ENCODE measurements around the gene TBXA2R. TPM values are rescaled to one million over a fixed set of nuclear protein-coding genes. Genes with fewer than 3 reads are reported as not detected.

Gene TBXA2R
- polyA plus RNA-seq, 1 donor (not counting 4 experiments of a cell fraction or from before 2014, with no cell fraction given), result not detected

- Histone ChIP-seq H3K79me2 (ENCODE audit: control insufficient read depth, insufficient read depth, low read length) (no peaks in the 10 kb centered on the region), H3K27ac (ENCODE audit: control insufficient read depth, insufficient read depth, low read length) (no peak overlapping the region), H3K36me3 (ENCODE audit: control insufficient read depth in 2 of 2, extremely low read depth in 1 of 2, insufficient read depth in 2 of 2, low read length in 2 of 2) (no peaks in the 10 kb centered on the region), H2AFZ (ENCODE audit: control insufficient read depth, low read length) (no peak overlapping the region), H3K4me1 (ENCODE audit: control insufficient read depth, extremely low read depth, insufficient read depth, low read length) (no peaks in the 10 kb centered on the region), H3K9me3 (ENCODE audit: control insufficient read depth, low read depth, low read length) (no peaks in the 10 kb centered on the region), H3K9me1 (ENCODE audit: control insufficient read depth, extremely low read depth, insufficient read depth, low read length) (no peaks in the 10 kb centered on the region), H4K20me1 (ENCODE audit: control insufficient read depth, extremely low read depth, insufficient read depth, low read length) (no peaks in the 10 kb centered on the region), H3K9ac (ENCODE audit: control insufficient read depth, extremely low read depth, insufficient read depth, low read length) (no peak overlapping the region), H3K27me3 (ENCODE audit: control insufficient read depth, extremely low read depth, insufficient read depth, low read length) (peaks cover 14% of the 10 kb centered on the region), H3K4me2 (ENCODE audit: control insufficient read depth, extremely low read depth, insufficient read depth, low read depth, low read length) (no peak overlapping the region), H3K4me3 (ENCODE audit: control insufficient read depth in 2 of 3, extremely low read depth in 1 of 3, insufficient read depth in 2 of 3, low read depth in 1 of 3, low read length in 3 of 3) (no peak overlapping the region)
- no peak for TF ChIP-seq CTCF (optimal IDR thresholded peaks at IDR 0.05 in 1 of 3, IDR thresholded peaks at IDR 0.05 in 1 of 3, conservative IDR thresholded peaks at IDR 0.05 in 1 of 3; ENCODE audit: extremely low read depth in 1 of 3, insufficient read depth in 2 of 3, low read length in 3 of 3)
- TF ChIP-seq EZH2 (IDR thresholded peaks at IDR 0.05; ENCODE audit: low read length), result no peak
- dilution Hi-C loops (cut with MboI; ENCODE audit: extremely low pct_ligation_motif_present, low sequenced_read_pairs), result no loop called here
- FAIRE-seq, result no peak
- DNase-seq (ENCODE audit: low read depth, low spot score), result no peak
Measured at GRCh38 chr19:3593156-3593555, 13.5 kb downstream of the TBXA2R start.

GRCh38 chr19:3591876-3592613 is 14.6 kb downstream of the TBXA2R start:
- no peaks in the 10 kb centered on the region for H3K9me3 ChIP-seq (ENCODE audit: control insufficient read depth, low read depth, low read length)
- H3K9ac ChIP-seq (ENCODE audit: control insufficient read depth, extremely low read depth, insufficient read depth, low read length), result no peak overlapping the region
- no peaks in the 10 kb centered on the region for H4K20me1 ChIP-seq (ENCODE audit: control insufficient read depth, extremely low read depth, insufficient read depth, low read length)
- no peak overlapping the region for H3K27ac ChIP-seq (ENCODE audit: control insufficient read depth, insufficient read depth, low read length)
- no peaks in the 10 kb centered on the region for H3K79me2 ChIP-seq (ENCODE audit: control insufficient read depth, insufficient read depth, low read length)
- no peak overlapping the region for H3K4me2 ChIP-seq (ENCODE audit: control insufficient read depth, extremely low read depth, insufficient read depth, low read depth, low read length)
- TF ChIP-seq CTCF (optimal IDR thresholded peaks at IDR 0.05 in 1 of 3, IDR thresholded peaks at IDR 0.05 in 1 of 3, conservative IDR thresholded peaks at IDR 0.05 in 1 of 3; ENCODE audit: extremely low read depth in 1 of 3, insufficient read depth in 2 of 3, low read length in 3 of 3) (no peak), EZH2 (IDR thresholded peaks at IDR 0.05; ENCODE audit: low read length) (no peak)
- H3K4me3 ChIP-seq (ENCODE audit: control insufficient read depth in 2 of 3, extremely low read depth in 1 of 3, insufficient read depth in 2 of 3, low read depth in 1 of 3, low read length in 3 of 3), result no peak overlapping the region
- H3K4me1 ChIP-seq (ENCODE audit: control insufficient read depth, extremely low read depth, insufficient read depth, low read length), result no peaks in the 10 kb centered on the region
- H2AFZ ChIP-seq (ENCODE audit: control insufficient read depth, low read length), result no peak overlapping the region
- DNase-seq (ENCODE audit: low read depth, low spot score) (no peak), FAIRE-seq (no peak)
- dilution Hi-C loops (cut with MboI; ENCODE audit: extremely low pct_ligation_motif_present, low sequenced_read_pairs), result no loop called here
- no peaks in the 10 kb centered on the region for H3K9me1 ChIP-seq (ENCODE audit: control insufficient read depth, extremely low read depth, insufficient read depth, low read length)
- no peaks in the 10 kb centered on the region for H3K36me3 ChIP-seq (ENCODE audit: control insufficient read depth in 2 of 2, extremely low read depth in 1 of 2, insufficient read depth in 2 of 2, low read length in 2 of 2)
- peaks cover 15% of the 10 kb centered on the region for H3K27me3 ChIP-seq (ENCODE audit: control insufficient read depth, extremely low read depth, insufficient read depth, low read length)

Data from keratinocyte (primary cell).